K562 treated with DMSO at 1 percent for 12 hours (cell line): ENCODE data around the gene KRTAP19-1. TPM values are rescaled to one million over a fixed set of nuclear protein-coding genes. Genes with fewer than 3 reads are reported as not detected.

Experiments used
- total RNA-seq: library from RNA; unstranded; fragments of 300-600 nt; gene quantifications from 2 replicates; pipeline ENCODE4 v1.2.3, GENCODE V29; 2022; ENCODE audit not compliant: insufficient read depth

The KRTAP19-1 gene
- not detected in 2 replicates for total RNA-seq

DNA sequence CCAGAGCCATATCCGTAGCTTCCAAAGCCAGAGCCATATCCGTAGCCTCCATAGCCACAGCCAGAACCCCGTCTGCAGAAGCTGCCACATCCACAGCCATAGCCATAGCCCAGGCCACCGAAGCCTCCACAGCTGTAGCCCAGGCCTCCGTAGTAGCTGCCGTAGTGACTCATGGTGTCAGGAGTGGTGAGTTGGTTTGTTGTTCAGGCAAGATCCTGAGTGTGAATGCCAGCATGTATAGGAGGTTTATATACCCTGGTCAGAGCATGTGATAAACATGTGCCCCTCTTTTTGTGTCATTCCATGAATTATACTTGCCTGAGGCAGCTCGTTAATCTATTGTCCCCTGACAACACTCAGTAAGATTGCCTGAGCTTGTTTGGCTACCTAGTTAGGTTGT is at the start of gene KRTAP19-1:
Gene KRTAP19-1 (minus strand): TSS at position 223 of the 400 bp plus-strand sequence. CDS start 50 bp downstream, at position 173.

DNA sequence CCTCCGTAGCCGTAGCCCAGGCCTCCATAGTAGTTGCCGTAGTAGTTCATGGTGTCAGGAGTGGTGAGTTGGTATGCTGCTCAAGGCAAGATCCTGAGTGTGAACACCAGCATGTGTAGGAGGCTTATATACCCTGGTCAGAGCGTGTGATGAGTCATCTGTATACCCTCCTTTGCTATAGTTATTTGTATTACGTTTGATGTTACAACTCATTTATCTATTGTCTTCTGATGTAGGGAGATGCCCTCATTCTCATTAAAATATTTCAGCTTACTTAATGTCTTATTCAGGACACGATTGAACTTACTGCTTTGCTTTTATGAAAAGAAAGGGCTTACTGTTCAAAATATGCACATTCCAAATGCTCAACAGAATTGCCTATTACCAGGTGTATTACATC is 21.9 kb upstream of the KRTAP19-1 start, which contains the start of gene KRTAP19-5:
Gene KRTAP19-5 (minus strand): TSS at position 101 of the 400 bp plus-strand sequence. CDS start 51 bp downstream, at position 50.

DNA sequence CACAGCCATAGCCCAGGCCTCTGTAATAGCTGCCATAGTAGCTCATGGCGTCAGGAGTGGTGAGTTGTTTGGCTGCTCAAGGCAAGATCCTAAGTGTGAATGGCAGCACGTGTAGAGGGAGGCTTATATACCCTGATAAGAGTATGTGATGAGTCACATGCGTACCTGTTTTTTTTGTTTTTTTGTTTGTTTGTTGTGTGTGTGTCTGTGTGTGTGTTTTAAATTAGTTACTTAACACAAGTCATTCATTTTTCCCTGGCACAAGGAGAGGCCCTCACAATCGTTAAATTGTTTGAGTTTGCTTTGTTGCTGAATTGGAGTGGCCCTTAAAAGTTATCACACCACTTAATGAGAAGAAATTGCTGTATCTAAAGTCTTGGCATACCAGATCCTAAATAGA is 16.9 kb upstream of the KRTAP19-1 start, which contains the start of gene KRTAP19-4:
Gene KRTAP19-4 (minus strand): TSS at position 101 of the 400 bp plus-strand sequence. CDS start 55 bp downstream, at position 46.

DNA sequence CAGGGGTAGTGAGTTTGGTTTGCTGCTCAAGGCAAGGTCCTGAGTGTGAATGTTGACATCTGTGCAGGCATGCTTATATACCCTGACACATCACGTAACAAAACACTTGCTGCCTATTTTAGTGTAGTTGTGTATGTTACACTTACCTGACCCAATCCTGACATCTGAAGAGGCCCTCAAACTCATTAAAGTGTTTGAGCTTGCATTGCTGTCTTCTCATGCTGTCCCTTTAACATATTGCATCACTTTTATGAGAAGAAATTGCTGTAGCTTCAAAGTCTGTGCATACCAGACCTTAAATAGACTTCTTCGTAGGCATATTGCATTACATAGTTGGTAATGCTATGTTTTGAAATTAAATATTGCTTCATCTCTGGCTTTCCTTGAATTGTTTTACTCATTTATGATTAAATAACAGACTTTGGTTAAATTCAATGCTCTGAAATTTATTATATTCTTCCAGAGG is 11.8 kb upstream of the KRTAP19-1 start, which contains the start of gene KRTAP19-3:
Gene KRTAP19-3 (minus strand): TSS at position 51 of the 466 bp plus-strand sequence. CDS start 56 bp downstream, outside the sequence.

DNA sequence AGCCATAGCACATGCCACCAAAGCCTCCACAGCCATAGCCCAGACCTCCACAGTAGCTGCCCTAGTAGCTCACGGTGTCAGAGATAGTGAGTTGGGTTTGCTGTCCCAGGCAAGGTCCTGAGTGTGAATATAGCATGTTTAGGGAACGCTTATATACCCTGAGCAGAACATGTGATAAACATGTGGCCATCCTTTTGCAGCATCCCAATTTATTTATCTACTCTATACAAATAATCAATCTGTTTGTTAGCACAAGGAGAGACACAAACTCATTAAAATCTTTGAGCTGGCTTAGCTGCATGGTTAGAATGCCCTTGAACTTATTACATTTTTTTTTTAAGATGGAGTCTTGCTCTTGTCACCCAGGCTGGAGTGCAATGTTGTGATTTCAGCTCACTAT is 7.2 kb upstream of the KRTAP19-1 start, which contains the start of gene KRTAP19-2:
Gene KRTAP19-2 (minus strand): TSS at position 101 of the 400 bp plus-strand sequence. CDS start 88 bp downstream, at position 13.

DNA sequence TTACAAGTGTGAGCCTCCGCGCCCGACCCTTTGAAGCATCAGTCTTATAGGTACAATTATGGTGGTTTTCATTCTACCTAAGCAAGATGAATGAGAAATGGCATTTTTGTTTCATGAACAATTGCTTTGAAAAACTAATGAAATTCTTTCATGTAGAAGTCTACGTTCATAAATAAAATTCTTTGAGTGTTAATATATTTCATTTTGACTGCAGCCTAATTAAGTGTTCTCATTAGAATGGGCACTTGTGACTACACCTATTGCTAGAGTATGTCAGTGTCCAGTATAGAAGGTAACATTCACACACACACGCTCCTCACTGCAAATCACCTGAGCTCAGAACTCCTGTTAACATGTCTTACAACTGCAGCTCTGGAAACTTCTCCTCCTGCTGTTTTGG is 40.2 kb downstream of the KRTAP19-1 start, which contains the start of gene KRTAP15-1:
Gene KRTAP15-1 (plus strand): TSS at position 301 of the 400 bp plus-strand sequence. CDS start 53 bp downstream, at position 354.

DNA sequence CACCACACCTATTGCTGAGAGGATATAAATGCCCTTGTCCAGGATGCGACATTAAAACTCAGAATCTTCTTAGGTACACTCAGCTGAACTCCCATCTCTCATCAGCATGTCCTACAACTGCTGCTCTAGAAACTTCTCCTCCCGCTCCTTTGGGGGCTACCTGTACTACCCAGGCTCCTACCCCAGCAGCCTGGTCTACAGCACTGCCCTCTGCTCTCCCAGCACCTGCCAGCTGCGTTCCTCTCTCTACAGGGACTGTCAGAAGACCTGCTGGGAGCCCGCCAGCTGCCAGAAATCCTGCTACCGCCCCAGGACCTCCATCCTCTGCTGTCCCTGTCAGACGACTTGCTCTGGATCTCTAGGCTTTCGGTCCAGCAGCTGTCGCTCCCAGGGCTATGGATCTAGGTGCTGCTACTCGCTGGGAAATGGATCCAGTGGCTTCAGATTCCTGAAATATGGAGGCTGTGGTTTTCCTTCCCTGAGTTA is 50.0 kb downstream of the KRTAP19-1 start, which contains the start of gene KRTAP13-4:
Gene KRTAP13-4 (plus strand): TSS at position 51 of the 486 bp plus-strand sequence. CDS start 56 bp downstream, at position 107.

Other genes with a start within 250 kb of the KRTAP19-1 start
- gene KRTAP24-1, start 197.4 kb downstream of the KRTAP19-1 start, total RNA-seq = not detected in 2 replicates
- gene KRTAP25-1, start 190.9 kb downstream of the KRTAP19-1 start, total RNA-seq = not detected in 2 replicates
- gene KRTAP26-1, start 160.1 kb downstream of the KRTAP19-1 start, total RNA-seq = not detected in 2 replicates
- gene KRTAP27-1, start 142.7 kb downstream of the KRTAP19-1 start, total RNA-seq = not detected in 2 replicates
- gene KRTAP23-1, start 131.8 kb downstream of the KRTAP19-1 start, total RNA-seq = not detected in 2 replicates
- gene KRTAP13-2, start 108.1 kb downstream of the KRTAP19-1 start, total RNA-seq = not detected in 2 replicates
- gene KRTAP13-1, start 84.3 kb downstream of the KRTAP19-1 start, total RNA-seq = not detected in 2 replicates
- gene KRTAP13-3, start 54.4 kb downstream of the KRTAP19-1 start, total RNA-seq = not detected in 2 replicates
- not detected in 2 replicates for gene KRTAP13-4, start 50.1 kb downstream of the KRTAP19-1 start, total RNA-seq
- not detected in 2 replicates for gene KRTAP15-1, start 40.1 kb downstream of the KRTAP19-1 start, total RNA-seq
- gene KRTAP19-2, start 7.1 kb upstream of the KRTAP19-1 start, total RNA-seq = not detected in 2 replicates
- gene KRTAP19-3, start 11.6 kb upstream of the KRTAP19-1 start, total RNA-seq = not detected in 2 replicates
- gene KRTAP19-4, start 16.8 kb upstream of the KRTAP19-1 start, total RNA-seq = not detected in 2 replicates
- gene KRTAP19-5, start 21.8 kb upstream of the KRTAP19-1 start, total RNA-seq = not detected in 2 replicates
- not detected in 2 replicates for gene KRTAP19-6, start 61.5 kb upstream of the KRTAP19-1 start, total RNA-seq
- gene KRTAP19-7, start 80.9 kb upstream of the KRTAP19-1 start, total RNA-seq = not detected in 2 replicates
- not detected in 2 replicates for gene KRTAP22-2, start 110.0 kb upstream of the KRTAP19-1 start, total RNA-seq
- gene KRTAP6-3, start 112.1 kb upstream of the KRTAP19-1 start, total RNA-seq = not detected in 2 replicates
- gene KRTAP6-2, start 118.5 kb upstream of the KRTAP19-1 start, total RNA-seq = not detected in 2 replicates
- gene KRTAP22-1, start 120.7 kb upstream of the KRTAP19-1 start, total RNA-seq = not detected in 2 replicates
- gene KRTAP6-1, start 133.6 kb upstream of the KRTAP19-1 start, total RNA-seq = not detected in 2 replicates
- not detected in 2 replicates for gene KRTAP20-1, start 136.1 kb upstream of the KRTAP19-1 start, total RNA-seq
- not detected in 2 replicates for gene KRTAP20-4, start 140.3 kb upstream of the KRTAP19-1 start, total RNA-seq
- gene KRTAP20-2, start 154.8 kb upstream of the KRTAP19-1 start, total RNA-seq = not detected in 2 replicates
- gene KRTAP20-3, start 162.5 kb upstream of the KRTAP19-1 start, total RNA-seq = not detected in 2 replicates
- gene KRTAP21-3, start 238.4 kb upstream of the KRTAP19-1 start, total RNA-seq = not detected in 2 replicates